Measurements from ENCODE around the gene DNAJB5.

DNA sequence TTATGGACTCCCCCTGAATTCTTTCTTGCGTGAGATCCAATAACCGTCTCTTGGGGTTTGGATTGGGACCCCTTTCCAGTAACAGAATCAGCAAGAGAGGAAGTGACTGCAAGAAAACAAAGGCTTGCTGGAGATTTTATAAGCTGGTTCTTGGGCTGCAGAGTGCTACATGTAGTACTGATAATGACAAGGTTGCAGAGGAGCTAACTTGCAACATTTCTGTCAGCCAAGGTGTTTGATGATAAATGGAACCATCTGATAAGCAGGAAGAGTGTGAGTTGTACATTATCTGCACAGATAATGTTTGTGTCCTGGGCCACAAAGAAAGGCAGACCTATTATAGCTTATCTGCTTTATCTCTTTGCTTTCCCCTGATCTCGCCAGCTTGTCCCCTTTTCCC lies 37.1 kb downstream of the DNAJB5 start:
- TF ChIP-seq POLR2A (IDR thresholded peaks at IDR 0.05), result no peak
- TF ChIP-seq, protein P1, sequence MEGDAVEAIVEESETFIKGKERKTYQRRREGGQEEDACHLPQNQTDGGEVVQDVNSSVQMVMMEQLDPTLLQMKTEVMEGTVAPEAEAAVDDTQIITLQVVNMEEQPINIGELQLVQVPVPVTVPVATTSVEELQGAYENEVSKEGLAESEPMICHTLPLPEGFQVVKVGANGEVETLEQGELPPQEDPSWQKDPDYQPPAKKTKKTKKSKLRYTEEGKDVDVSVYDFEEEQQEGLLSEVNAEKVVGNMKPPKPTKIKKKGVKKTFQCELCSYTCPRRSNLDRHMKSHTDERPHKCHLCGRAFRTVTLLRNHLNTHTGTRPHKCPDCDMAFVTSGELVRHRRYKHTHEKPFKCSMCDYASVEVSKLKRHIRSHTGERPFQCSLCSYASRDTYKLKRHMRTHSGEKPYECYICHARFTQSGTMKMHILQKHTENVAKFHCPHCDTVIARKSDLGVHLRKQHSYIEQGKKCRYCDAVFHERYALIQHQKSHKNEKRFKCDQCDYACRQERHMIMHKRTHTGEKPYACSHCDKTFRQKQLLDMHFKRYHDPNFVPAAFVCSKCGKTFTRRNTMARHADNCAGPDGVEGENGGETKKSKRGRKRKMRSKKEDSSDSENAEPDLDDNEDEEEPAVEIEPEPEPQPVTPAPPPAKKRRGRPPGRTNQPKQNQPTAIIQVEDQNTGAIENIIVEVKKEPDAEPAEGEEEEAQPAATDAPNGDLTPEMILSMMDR (IDR thresholded peaks at IDR 0.05), result no peak

Data from heart left ventricle (tissue), 13 donors.